Ovary (tissue), 3 donors: ENCODE results near the gene MICAL2.

Source experiments
- EP300 ChIP-seq: sonication (generic); formaldehyde crosslinking; IDR thresholded peaks from one replicate; pipeline ENCODE4 v1.6.1; 2017; ENCODE audit warnings: antibody characterized with exemption
- TF ChIP-seq, protein P1 (sequence below), 3 donors: fragments of 450-650 bp in 2 of 3; fragments of 200-600 bp in 1 of 3; IDR thresholded peaks; one replicate each; pipeline versions ENCODE4 v1.5.1 to v1.8.0; 2016 to 2022; ENCODE audit warnings: antibody characterized with exemption in 3 of 3, mild to moderate bottlenecking in 1 of 3
- donor health status: DM: no; HTN: no; CAD: no.

GRCh38 chr11:12263141-12263693 is 152.8 kb downstream of the MICAL2 start:
- TF ChIP-seq EP300: no peak
- TF ChIP-seq, protein P1, sequence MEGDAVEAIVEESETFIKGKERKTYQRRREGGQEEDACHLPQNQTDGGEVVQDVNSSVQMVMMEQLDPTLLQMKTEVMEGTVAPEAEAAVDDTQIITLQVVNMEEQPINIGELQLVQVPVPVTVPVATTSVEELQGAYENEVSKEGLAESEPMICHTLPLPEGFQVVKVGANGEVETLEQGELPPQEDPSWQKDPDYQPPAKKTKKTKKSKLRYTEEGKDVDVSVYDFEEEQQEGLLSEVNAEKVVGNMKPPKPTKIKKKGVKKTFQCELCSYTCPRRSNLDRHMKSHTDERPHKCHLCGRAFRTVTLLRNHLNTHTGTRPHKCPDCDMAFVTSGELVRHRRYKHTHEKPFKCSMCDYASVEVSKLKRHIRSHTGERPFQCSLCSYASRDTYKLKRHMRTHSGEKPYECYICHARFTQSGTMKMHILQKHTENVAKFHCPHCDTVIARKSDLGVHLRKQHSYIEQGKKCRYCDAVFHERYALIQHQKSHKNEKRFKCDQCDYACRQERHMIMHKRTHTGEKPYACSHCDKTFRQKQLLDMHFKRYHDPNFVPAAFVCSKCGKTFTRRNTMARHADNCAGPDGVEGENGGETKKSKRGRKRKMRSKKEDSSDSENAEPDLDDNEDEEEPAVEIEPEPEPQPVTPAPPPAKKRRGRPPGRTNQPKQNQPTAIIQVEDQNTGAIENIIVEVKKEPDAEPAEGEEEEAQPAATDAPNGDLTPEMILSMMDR (IDR thresholded peaks at IDR 0.05): no peak
